OCI-LY1 (cell line): ENCODE measurements around the gene LRIG3.

ENCODE experiments used
- H2AFZ ChIP-seq: fragments of 200-600 bp; sonication (generic), shearing (Covaris generic); 2 replicates; pipeline ENCODE4 v1.6.0; 2014; ENCODE audit warnings: antibody characterized with exemption, mild to moderate bottlenecking, low read length
- H3F3A ChIP-seq: fragments of 200-600 bp; sonication (generic), shearing (Covaris generic); 2 replicates; pipeline ENCODE4 v1.6.0; 2014; ENCODE audit warnings: mild to moderate bottlenecking, antibody characterized with exemption, low read length, moderate library complexity; ENCODE audit not compliant: insufficient read depth
- H3K27ac ChIP-seq: fragments of 200-600 bp; sonication (generic); 2 replicates; pipeline ENCODE4 v1.5.1; 2014; ENCODE audit warnings: low read length, mixed run types, mild to moderate bottlenecking, low read depth; ENCODE audit not compliant: poor library complexity, severe bottlenecking
- H3K27me3 ChIP-seq: fragments of 200-600 bp; sonication (generic); 2 replicates; pipeline ENCODE4 v1.6.0; 2014; ENCODE audit warnings: antibody characterized with exemption, mild to moderate bottlenecking, low read length, moderate library complexity; ENCODE audit not compliant: insufficient read depth
- H3K36me3 ChIP-seq: fragments of 200-600 bp; sonication (generic); 2 replicates; pipeline ENCODE4 v1.6.1; 2014; ENCODE audit warnings: mild to moderate bottlenecking, antibody characterized with exemption, low read length, moderate library complexity, mixed read lengths; ENCODE audit not compliant: insufficient read depth
- H3K4me1 ChIP-seq: fragments of 200-600 bp; sonication (generic); 2 replicates; pipeline ENCODE4 v1.5.1; 2014; ENCODE audit warnings: mild to moderate bottlenecking, low read length, moderate library complexity; ENCODE audit not compliant: insufficient read depth, severe bottlenecking
- H3K4me2 ChIP-seq: fragments of 200-600 bp; sonication (generic), shearing (Covaris generic); 2 replicates; pipeline ENCODE4 v1.6.1; 2014; ENCODE audit warnings: low read length
- H3K4me3 ChIP-seq: fragments of 200-600 bp; sonication (generic); 2 replicates; pipeline ENCODE4 v1.5.1; 2014; ENCODE audit warnings: low read length, low read depth, mild to moderate bottlenecking, mixed read lengths; ENCODE audit not compliant: poor library complexity, severe bottlenecking
- H3K79me2 ChIP-seq: fragments of 200-600 bp; shearing (Covaris generic); 2 replicates; pipeline ENCODE4 v1.6.1; 2016; ENCODE audit warnings: mixed run types, low read length, mixed read lengths; ENCODE audit not compliant: insufficient read depth
- H3K9ac ChIP-seq: fragments of 200-600 bp; sonication (generic), shearing (Covaris generic); 2 replicates; pipeline ENCODE4 v1.6.1; 2014; ENCODE audit warnings: mild to moderate bottlenecking, low read length, mixed read lengths
- H3K9me2 ChIP-seq: fragments of 200-600 bp; sonication (generic), shearing (Covaris generic); 2 replicates; pipeline ENCODE4 v1.6.1; 2014; ENCODE audit warnings: low read depth, mild to moderate bottlenecking, low read length, mixed read lengths
- H3K9me3 ChIP-seq: fragments of 200-600 bp; shearing (Covaris generic); 2 replicates; pipeline ENCODE4 v1.6.1; 2014; ENCODE audit warnings: low read length, mixed read lengths
- H4K20me1 ChIP-seq: fragments of 200-600 bp; sonication (generic), shearing (Covaris generic); 2 replicates; pipeline ENCODE4 v1.6.0; 2016; ENCODE audit warnings: mild to moderate bottlenecking, low read length; ENCODE audit not compliant: insufficient read depth
- CTCF ChIP-seq: fragments of 200-600 bp; sonication (generic), shearing (Covaris generic); IDR thresholded peaks from 2 replicates; pipeline ENCODE4 v1.5.1; 2017; ENCODE audit warnings: mild to moderate bottlenecking, antibody characterized with exemption, low read length, moderate library complexity, mixed read lengths
- EZH2 ChIP-seq: fragments of 200-600 bp; sonication (generic), shearing (Covaris generic); IDR thresholded peaks from 2 replicates; pipeline ENCODE4 v1.8.0; 2017; ENCODE audit warnings: borderline replicate concordance, mixed run types, mild to moderate bottlenecking, antibody characterized with exemption, low read length, moderate library complexity, mixed read lengths

LRIG3 gene

GRCh38 chr12:58918469-58918844, 1.8 kb downstream of the LRIG3 start:
- Histone ChIP-seq H2AFZ (no peak overlapping the region), H3K9me2 (no peaks in the 10 kb centered on the region), H3K36me3 (no peaks in the 10 kb centered on the region), H3K79me2 (no peaks in the 10 kb centered on the region), H3K4me3 (no peak overlapping the region), H3K27ac (no peak overlapping the region), H3K4me2 (no peak overlapping the region), H3F3A (no peaks in the 10 kb centered on the region), H3K9me3 (no peaks in the 10 kb centered on the region), H3K9ac (no peak overlapping the region), H4K20me1 (no peaks in the 10 kb centered on the region), H3K4me1 (no peaks in the 10 kb centered on the region), H3K27me3 (no peaks in the 10 kb centered on the region)
- no peak for TF ChIP-seq CTCF
- TF ChIP-seq EZH2 = no peak

DNA sequence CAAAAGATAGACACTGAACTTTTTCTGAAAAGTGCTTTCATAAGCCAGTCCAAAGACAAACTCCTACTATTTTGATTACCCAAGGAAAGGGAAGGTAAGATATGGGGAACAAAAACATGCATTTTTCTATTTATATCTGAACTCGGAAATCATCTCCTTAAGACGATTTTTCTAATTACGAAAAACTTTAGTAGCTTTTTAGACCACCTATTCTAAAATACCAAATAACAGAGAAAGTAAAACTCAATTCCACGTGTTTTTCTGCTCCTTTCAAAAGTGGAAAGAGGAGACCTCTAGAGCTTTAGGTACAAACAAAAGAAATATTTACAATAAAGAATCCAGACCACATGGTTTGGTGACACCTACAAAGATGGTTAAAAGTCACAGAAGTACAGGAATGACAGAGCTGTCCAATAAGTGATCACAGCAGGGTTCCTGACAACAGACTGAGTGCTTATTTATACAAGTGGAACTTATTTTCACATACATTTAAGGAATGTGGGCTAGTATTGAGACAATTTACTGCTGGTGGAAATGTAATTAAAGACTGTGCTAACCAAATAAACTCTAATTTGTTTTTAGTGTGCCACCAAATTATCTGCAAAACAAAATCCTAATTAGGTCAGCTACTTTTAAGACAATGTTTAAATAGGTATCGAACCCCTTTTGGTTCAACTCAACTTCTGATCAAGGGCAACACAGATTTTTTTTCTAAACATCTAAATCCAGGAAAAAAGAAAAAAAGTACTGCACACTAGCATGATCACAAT, 2.4 kb downstream of the LRIG3 start:
- H3K27ac ChIP-seq = no peak overlapping the region
- H3K27me3 ChIP-seq = no peaks in the 10 kb centered on the region
- no peak overlapping the region for H3K4me2 ChIP-seq

GRCh38 chr12:58916921-58917511, 3.3 kb downstream of the LRIG3 start:
- Histone ChIP-seq H3K4me2 (no peak overlapping the region), H3K9ac (no peak overlapping the region)

More for the DNA sequence above, 2.4 kb downstream of the LRIG3 start:
- Histone ChIP-seq H4K20me1 (no peaks in the 10 kb centered on the region), H3K9ac (no peak overlapping the region), H3F3A (no peaks in the 10 kb centered on the region), H3K36me3 (no peaks in the 10 kb centered on the region), H3K9me3 (no peaks in the 10 kb centered on the region), H3K4me3 (no peak overlapping the region), H3K79me2 (no peaks in the 10 kb centered on the region), H3K9me2 (no peaks in the 10 kb centered on the region), H2AFZ (no peak overlapping the region), H3K4me1 (no peaks in the 10 kb centered on the region)
- TF ChIP-seq EZH2 = no peak

More at GRCh38 chr12:58916921-58917511, 3.3 kb downstream of the LRIG3 start:
- Histone ChIP-seq H3K4me3 (no peak overlapping the region), H2AFZ (no peak overlapping the region), H3K27me3 (no peaks in the 10 kb centered on the region), H3K9me2 (no peaks in the 10 kb centered on the region), H3K9me3 (no peaks in the 10 kb centered on the region), H3F3A (no peaks in the 10 kb centered on the region), H3K4me1 (no peaks in the 10 kb centered on the region), H3K36me3 (no peaks in the 10 kb centered on the region), H4K20me1 (no peaks in the 10 kb centered on the region), H3K79me2 (no peaks in the 10 kb centered on the region), H3K27ac (no peak overlapping the region)
- TF ChIP-seq CTCF (no peak), EZH2 (no peak)
